GM10248 (cell line): Measurements from ENCODE around the gene C11orf21.

Experiments
- CTCF ChIA-PET: fragments of 300-600 bp; sonication (Branson Sonifier 250); formaldehyde crosslinking; extraction: SDS; loops from one replicate; lab custom pipeline; 2021; ENCODE audit warnings: antibody characterized with exemption; lab: Yijun Ruan, JAX
- POLR2A ChIA-PET: fragments of 350-650 bp; sonication (Branson Sonifier 250); formaldehyde crosslinking; extraction: SDS; loops from one replicate; lab custom pipeline; 2020; ENCODE audit warnings: antibody characterized with exemption; lab: Yijun Ruan, JAX
- DNase-seq: peaks from one replicate; pipeline ENCODE4 v3.0.0; 2012; ENCODE audit errors: extremely low spot score
- CTCF ChIP-seq: IDR thresholded peaks from 2 replicates; pipeline ENCODE4 v1.5.1; 2012; ENCODE audit warnings: mild to moderate bottlenecking, low read depth; ENCODE audit errors: extremely low read depth, missing control alignments, control extremely low read depth

The C11orf21 gene

GRCh38 chr11:2329551-2329950, 27.8 kb upstream of the C11orf21 start:
- no peak for DNase-seq
- CTCF ChIA-PET, result interaction anchor here (2.0 kb wide), 1 partner anchor 25 kb away, joined by 6 read pairs; no protein-coding TSS in a partner anchor
- TF ChIP-seq CTCF, result no peak
- POLR2A ChIA-PET, result no interaction called here

- no peak for TF ChIP-seq CTCF
- no peak for DNase-seq
- CTCF ChIA-PET, result interaction anchor here (2.0 kb wide), 1 partner anchor 24 kb away, joined by 6 read pairs; no protein-coding TSS in a partner anchor
- POLR2A ChIA-PET, result no interaction called here
These were observed 27.1 kb upstream of the C11orf21 start for GRCh38 chr11:2328656-2329354.

GRCh38 chr11:2328021-2328420, 26.3 kb upstream of the C11orf21 start:
- ChIA-PET POLR2A (no interaction called here), CTCF (interaction anchor here (2.0 kb wide), 1 partner anchor 23 kb away, joined by 6 read pairs; no protein-coding TSS in a partner anchor)
- TF ChIP-seq CTCF, result no peak
- no peak for DNase-seq

GRCh38 chr11:2327032-2327431, 25.3 kb upstream of the C11orf21 start:
- DNase-seq, result no peak
- ChIA-PET POLR2A (no interaction called here), CTCF (no interaction called here)
- no peak for TF ChIP-seq CTCF

GRCh38 chr11:2325719-2326118, 24.0 kb upstream of the C11orf21 start:
- POLR2A ChIA-PET, result no interaction called here
- CTCF ChIA-PET, result interaction anchor here (0.9 to 1.5 kb wide), 2 partner anchors 20 to 94 kb away, joined by 3 to 9 read pairs; no protein-coding TSS in a partner anchor
- no peak for TF ChIP-seq CTCF
- no peak for DNase-seq

- TF ChIP-seq CTCF, result no peak
- ChIA-PET POLR2A (no interaction called here), CTCF (interaction anchor here (0.9 to 1.5 kb wide), 2 partner anchors 20 to 95 kb away, joined by 3 to 9 read pairs; no protein-coding TSS in a partner anchor)
- no peak for DNase-seq
These were observed 23.4 kb upstream of the C11orf21 start for GRCh38 chr11:2325123-2325522.

GRCh38 chr11:2321311-2321683, 19.6 kb upstream of the C11orf21 start:
- ChIA-PET CTCF (interaction anchor here (3.6 kb wide), 1 partner anchor 16 kb away, joined by 20 read pairs; no protein-coding TSS in a partner anchor), POLR2A (no interaction called here)
- DNase-seq, result no peak
- TF ChIP-seq CTCF, result no peak
